ENCODE results near the gene CREG1. TPM values are rescaled to one million over a fixed set of nuclear protein-coding genes. Genes with fewer than 3 reads are reported as not detected.
A peak's percentile ranks its signal among the peaks of the same experiment; 100 is the strongest.

CREG1 gene
- total RNA-seq, 5 donors from 2014 or later (not counting 1 experiment from before 2014, with no cell fraction given): 9.1 to 13.0 (median 10.9) TPM

- ChIA-PET POLR2A (interaction anchor here in 1 of 2 donors (0.6 kb wide), 1 partner anchor 283 kb away, joined by 9 read pairs; the partner anchor contains the start of gene POU2F1), CTCF (interaction anchor here in 1 of 2 donors (2.4 kb wide), 1 partner anchor 11 kb away, joined by 9 read pairs; no protein-coding TSS in a partner anchor)
- H3K27ac ChIP-seq (ENCODE audit: low read length): peak overlapping the region; percentile 54
- H3K4me3 ChIP-seq (ENCODE audit: control insufficient read depth in 1 of 2, extremely low read depth in 1 of 2, low read length in 1 of 2): no peak overlapping the region
- WGBS (ENCODE audit: insufficient coverage): 81% methylated on average over 8 of the region's 14 CpGs
- peak overlapping the region; percentile 81 to 97 for H3K27ac Mint-ChIP-seq
- H3K27me3 ChIP-seq (replicated peaks in 1 of 2; ENCODE audit: control insufficient read depth in 2 of 2, extremely low read depth in 1 of 2, insufficient read depth in 2 of 2, low read length in 1 of 2): no peaks in the 10 kb centered on the region
- peaks cover 74 to 89% of the 10 kb centered on the region in 2 experiments for H3K4me1 ChIP-seq (ENCODE audit: control insufficient read depth in 1 of 2, extremely low read depth in 1 of 2, insufficient read depth in 2 of 2, low read length in 2 of 2)
- no peaks in the 10 kb centered on the region for H3K27me3 Mint-ChIP-seq
- DNase-seq: no peak
- H3K36me3 Mint-ChIP-seq: peaks cover 52% of the 10 kb centered on the region
- H3K9me3 Mint-ChIP-seq: no peaks in the 10 kb centered on the region
- peaks cover 0 to 72% of the 10 kb centered on the region in 2 donors for H3K36me3 ChIP-seq (ENCODE audit: control insufficient read depth in 2 of 2, extremely low read depth in 1 of 2, insufficient read depth in 1 of 2, low read length in 1 of 2)
- peaks cover 96 to 100% (median 98%) of the 10 kb centered on the region in 3 donors for H3K4me1 Mint-ChIP-seq
- no peak for ATAC-seq (replicated peaks in 1 of 4)
- no peaks in the 10 kb centered on the region for H3K9me3 ChIP-seq
- H3K4me3 Mint-ChIP-seq: peak overlapping the region; percentile 24 to 98 (median 60)
Observed at GRCh38 chr1:167503626-167504466, 49.7 kb downstream of the CREG1 start.

DNA sequence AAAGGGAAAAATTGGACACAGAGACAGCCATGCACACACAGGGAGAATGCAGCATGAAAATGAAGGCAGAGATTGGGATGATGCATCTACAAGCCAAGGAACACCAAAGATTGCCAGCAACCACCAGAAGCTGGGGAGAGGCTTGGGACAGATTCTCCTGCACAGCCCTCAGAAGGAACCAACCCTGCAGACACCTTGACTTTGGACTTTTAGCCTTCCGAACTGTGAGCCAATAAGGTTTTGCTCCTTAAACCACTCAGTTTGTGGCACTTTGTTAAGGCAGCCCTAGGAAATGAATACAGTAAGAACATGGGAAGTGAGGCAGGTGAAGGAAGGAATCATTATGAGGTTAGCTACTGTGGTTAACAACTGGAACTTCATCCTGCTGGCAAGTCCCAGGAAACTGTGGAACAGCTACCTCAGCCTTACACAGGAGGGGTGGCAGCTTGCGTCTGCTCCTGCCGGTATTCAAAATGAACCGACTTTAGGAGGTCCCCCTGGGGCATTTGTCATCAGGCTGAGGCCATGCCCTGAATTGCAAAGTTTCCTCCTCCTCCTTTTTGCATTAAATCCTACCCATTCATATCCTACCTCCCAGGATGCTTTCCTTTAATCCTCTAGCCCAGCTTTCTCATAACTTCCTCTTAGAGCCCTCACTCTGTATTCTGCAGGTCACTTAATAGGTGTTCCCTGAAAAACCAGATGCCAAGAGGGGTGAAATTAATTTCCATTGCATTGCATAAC, 50.7 kb downstream of the CREG1 start:
- H3K9me3 ChIP-seq: no peaks in the 10 kb centered on the region
- H3K27me3 ChIP-seq (replicated peaks in 1 of 2; ENCODE audit: control insufficient read depth in 2 of 2, extremely low read depth in 1 of 2, insufficient read depth in 2 of 2, low read length in 1 of 2): no peaks in the 10 kb centered on the region
- no peaks in the 10 kb centered on the region for H3K27me3 Mint-ChIP-seq
- peaks cover 48% of the 10 kb centered on the region for H3K36me3 Mint-ChIP-seq
- H3K4me3 Mint-ChIP-seq: peak overlapping the region; percentile 60 to 98 (median 71)
- no peaks in the 10 kb centered on the region for H3K9me3 Mint-ChIP-seq
- CTCF ChIA-PET: interaction anchor here in 1 of 2 donors (0.6 kb wide), 1 partner anchor 60 kb away, joined by 4 read pairs; no protein-coding TSS in a partner anchor
- ATAC-seq (replicated peaks in 1 of 4) (no peak), DNase-seq (no peak)
- H3K4me1 Mint-ChIP-seq: peaks cover 96 to 100% (median 98%) of the 10 kb centered on the region in 3 donors
- peaks cover 76 to 90% of the 10 kb centered on the region in 2 experiments for H3K4me1 ChIP-seq (ENCODE audit: control insufficient read depth in 1 of 2, extremely low read depth in 1 of 2, insufficient read depth in 2 of 2, low read length in 2 of 2)
- peaks cover 0 to 72% of the 10 kb centered on the region in 2 donors for H3K36me3 ChIP-seq (ENCODE audit: control insufficient read depth in 2 of 2, extremely low read depth in 1 of 2, insufficient read depth in 1 of 2, low read length in 1 of 2)
- WGBS (ENCODE audit: insufficient coverage): 51% methylated on average over 4 of the region's 4 CpGs
- peak overlapping the region; percentile 54 for H3K27ac ChIP-seq (ENCODE audit: low read length)
- no peak overlapping the region for H3K4me3 ChIP-seq (ENCODE audit: control insufficient read depth in 1 of 2, extremely low read depth in 1 of 2, low read length in 1 of 2)
- H3K27ac Mint-ChIP-seq: peak overlapping the region; percentile 81 to 97
- POLR2A ChIA-PET: interaction anchor here (0.6 to 1.1 kb wide), 5 partner anchors 12 to 282 kb away, joined by 3 to 9 read pairs (median 3); partner anchors contain the start of gene POU2F1 (in 1 of the 2)

DNA sequence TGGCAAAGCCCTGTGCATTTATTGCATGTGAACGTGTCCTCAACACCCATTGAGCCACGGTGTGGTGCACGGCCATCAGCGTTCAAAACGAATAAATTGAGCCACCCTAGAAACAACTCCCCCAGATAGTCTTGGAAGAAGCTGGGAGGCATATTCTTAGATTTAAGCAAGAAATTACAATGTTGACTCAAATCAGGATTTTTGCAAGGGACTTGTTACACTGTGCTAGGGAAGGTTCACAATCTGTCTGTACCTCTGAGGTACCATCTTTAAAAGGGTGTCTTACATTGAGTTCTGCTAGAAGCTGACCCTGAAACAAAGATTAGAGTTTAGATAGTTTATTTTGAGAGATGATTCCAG, 51.4 kb downstream of the CREG1 start:
- H3K36me3 ChIP-seq (ENCODE audit: control insufficient read depth in 2 of 2, extremely low read depth in 1 of 2, insufficient read depth in 1 of 2, low read length in 1 of 2): peaks cover 0 to 69% of the 10 kb centered on the region in 2 donors
- H3K4me3 ChIP-seq (ENCODE audit: control insufficient read depth in 1 of 2, extremely low read depth in 1 of 2, low read length in 1 of 2): peak overlapping the region in 1 of 2 donors; percentile 25
- peaks cover 43% of the 10 kb centered on the region for H3K36me3 Mint-ChIP-seq
- no peaks in the 10 kb centered on the region for H3K27me3 Mint-ChIP-seq
- peak overlapping the region; percentile 60 to 98 (median 71) for H3K4me3 Mint-ChIP-seq
- H3K27me3 ChIP-seq (replicated peaks in 1 of 2; ENCODE audit: control insufficient read depth in 2 of 2, extremely low read depth in 1 of 2, insufficient read depth in 2 of 2, low read length in 1 of 2): no peaks in the 10 kb centered on the region
- CTCF ChIA-PET: interaction anchor here in 1 of 2 donors (0.9 kb wide), 1 partner anchor 39 kb away, joined by 3 read pairs; no protein-coding TSS in a partner anchor
- WGBS (ENCODE audit: insufficient coverage): no CpG with 5 or more reads among the region's 5 CpGs
- DNase-seq (no peak), ATAC-seq (replicated peaks in 1 of 4) (no peak)
- H3K4me1 ChIP-seq (ENCODE audit: control insufficient read depth in 1 of 2, extremely low read depth in 1 of 2, insufficient read depth in 2 of 2, low read length in 2 of 2): peaks cover 80 to 90% of the 10 kb centered on the region in 2 experiments
- H3K4me1 Mint-ChIP-seq: peaks cover 96 to 100% (median 98%) of the 10 kb centered on the region in 3 donors
- H3K9me3 Mint-ChIP-seq: no peaks in the 10 kb centered on the region
- H3K9me3 ChIP-seq: no peaks in the 10 kb centered on the region
- POLR2A ChIA-PET: interaction anchor here (0.9 to 1.1 kb wide), 2 partner anchors 13 to 52 kb away, joined by 3 read pairs; no protein-coding TSS in a partner anchor
- peak overlapping the region; percentile 54 for H3K27ac ChIP-seq (ENCODE audit: low read length)
- H3K27ac Mint-ChIP-seq: peak overlapping the region; percentile 81 to 97

GRCh38 chr1:167501515-167502191, 51.9 kb downstream of the CREG1 start:
- peak overlapping the region; percentile 54 for H3K27ac ChIP-seq (ENCODE audit: low read length)
- H3K4me1 ChIP-seq (ENCODE audit: control insufficient read depth in 1 of 2, extremely low read depth in 1 of 2, insufficient read depth in 2 of 2, low read length in 2 of 2): peaks cover 84 to 88% of the 10 kb centered on the region in 2 experiments
- CTCF ChIA-PET: interaction anchor here (0.6 to 1.5 kb wide), 5 partner anchors 9 to 236 kb away, joined by 3 to 6 read pairs (median 3); partner anchors contain the start of gene CD247 (in 1 of the 2)
- ATAC-seq (replicated peaks in 1 of 4): peak; percentile 12 to 13 (median 12)
- H3K36me3 ChIP-seq (ENCODE audit: control insufficient read depth in 2 of 2, extremely low read depth in 1 of 2, insufficient read depth in 1 of 2, low read length in 1 of 2): peaks cover 2 to 69% of the 10 kb centered on the region in 2 donors
- no peaks in the 10 kb centered on the region for H3K27me3 ChIP-seq (replicated peaks in 1 of 2; ENCODE audit: control insufficient read depth in 2 of 2, extremely low read depth in 1 of 2, insufficient read depth in 2 of 2, low read length in 1 of 2)
- Mint-ChIP-seq H3K27ac (peak overlapping the region; percentile 81 to 97), H3K36me3 (peaks cover 46% of the 10 kb centered on the region), H3K4me1 (peaks cover 97 to 100% (median 98%) of the 10 kb centered on the region in 3 donors), H3K27me3 (no peaks in the 10 kb centered on the region), H3K4me3 (peak overlapping the region; percentile 60 to 98 (median 71)), H3K9me3 (no peaks in the 10 kb centered on the region)
- 20% methylated on average over 7 of the region's 10 CpGs for WGBS (ENCODE audit: insufficient coverage)
- peak overlapping the region in 1 of 2 donors; percentile 25 for H3K4me3 ChIP-seq (ENCODE audit: control insufficient read depth in 1 of 2, extremely low read depth in 1 of 2, low read length in 1 of 2)
- DNase-seq: no peak
- POLR2A ChIA-PET: no interaction called here
- H3K9me3 ChIP-seq: no peaks in the 10 kb centered on the region

GRCh38 chr1:167500283-167500860, 53.2 kb downstream of the CREG1 start:
- peaks cover 55% of the 10 kb centered on the region for H3K36me3 Mint-ChIP-seq
- H3K27ac ChIP-seq (ENCODE audit: low read length): peak overlapping the region; percentile 66

More at GRCh38 chr1:167500283-167500860, 53.2 kb downstream of the CREG1 start:
- Mint-ChIP-seq H3K9me3 (no peaks in the 10 kb centered on the region), H3K27ac (peak overlapping the region; percentile 81 to 97), H3K4me3 (peak overlapping the region; percentile 60 to 98 (median 68)), H3K27me3 (no peaks in the 10 kb centered on the region), H3K4me1 (peaks cover 99 to 100% (median 99%) of the 10 kb centered on the region in 3 donors)
- no peaks in the 10 kb centered on the region for H3K27me3 ChIP-seq (replicated peaks in 1 of 2; ENCODE audit: control insufficient read depth in 2 of 2, extremely low read depth in 1 of 2, insufficient read depth in 2 of 2, low read length in 1 of 2)
- WGBS (ENCODE audit: insufficient coverage): no CpG with 5 or more reads among the region's 4 CpGs
- ChIA-PET CTCF (interaction anchor here (0.5 to 2.3 kb wide), 12 partner anchors 8 to 280 kb away, joined by 3 to 13 read pairs (median 4); partner anchors contain the start of genes CD247 (in 2 of the 2) and POU2F1 (in 1 of the 2)), POLR2A (interaction anchor here (0.6 to 1.4 kb wide), 7 partner anchors 8 to 54 kb away, joined by 3 to 11 read pairs (median 4); partner anchors contain the start of gene CD247 (in 1 of the 2))
- ATAC-seq (replicated peaks in 1 of 4): peak; percentile 28 to 53 (median 40)
- no peak overlapping the region for H3K4me3 ChIP-seq (ENCODE audit: control insufficient read depth in 1 of 2, extremely low read depth in 1 of 2, low read length in 1 of 2)
- no peaks in the 10 kb centered on the region for H3K9me3 ChIP-seq
- H3K4me1 ChIP-seq (ENCODE audit: control insufficient read depth in 1 of 2, extremely low read depth in 1 of 2, insufficient read depth in 2 of 2, low read length in 2 of 2): peaks cover 85 to 86% of the 10 kb centered on the region in 2 experiments
- H3K36me3 ChIP-seq (ENCODE audit: control insufficient read depth in 2 of 2, extremely low read depth in 1 of 2, insufficient read depth in 1 of 2, low read length in 1 of 2): peaks cover 4 to 71% of the 10 kb centered on the region in 2 donors
- no peak for DNase-seq
